SW480 (cell line): ENCODE results near the gene AMBRA1.

Experiments used
- DNase-seq: peaks from one replicate; pipeline ENCODE4 v3.0.0-alpha.2; 2016; ENCODE audit warnings: low spot score

AMBRA1 gene

DNA sequence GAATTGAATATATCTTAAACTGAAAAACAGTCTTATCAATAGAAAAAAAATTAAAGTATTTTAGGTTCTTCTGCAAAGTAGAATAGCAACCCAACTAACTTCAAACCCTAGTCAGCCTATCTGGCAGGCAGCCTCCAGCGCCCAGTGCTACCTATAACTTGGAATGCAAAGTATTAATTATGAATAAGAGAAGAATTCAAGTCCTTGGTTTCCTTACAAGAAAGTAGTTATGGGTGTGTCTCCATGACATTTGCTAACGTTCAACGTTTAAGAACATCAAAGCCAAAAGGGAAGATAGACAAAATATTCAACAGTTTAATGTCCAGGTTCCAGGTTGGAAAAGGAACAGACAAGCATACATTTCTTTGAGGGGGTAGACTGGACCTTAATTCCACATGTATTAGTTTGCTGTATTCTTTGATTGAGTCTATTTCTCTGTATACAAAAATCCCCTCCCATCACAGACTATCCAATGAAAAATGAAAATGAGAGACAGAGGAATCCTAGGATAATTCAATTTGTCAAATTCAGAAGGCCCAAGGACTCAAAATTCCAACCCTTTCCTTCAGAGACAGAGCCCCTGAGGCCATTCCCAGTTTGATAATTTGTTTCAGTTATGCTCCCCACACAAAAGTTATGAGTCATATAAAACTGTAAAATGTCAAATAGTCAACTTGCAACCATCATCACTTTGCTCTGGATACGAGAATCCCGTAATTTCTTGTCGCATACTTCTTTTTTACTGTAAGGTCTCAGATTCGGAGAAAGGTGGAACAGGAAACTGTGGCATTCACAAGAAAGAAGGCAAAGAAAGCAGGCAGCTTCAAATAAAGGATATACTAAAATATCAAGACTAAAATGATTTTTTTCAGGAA is 118.5 kb downstream of the AMBRA1 start:
- no peak for DNase-seq

DNA sequence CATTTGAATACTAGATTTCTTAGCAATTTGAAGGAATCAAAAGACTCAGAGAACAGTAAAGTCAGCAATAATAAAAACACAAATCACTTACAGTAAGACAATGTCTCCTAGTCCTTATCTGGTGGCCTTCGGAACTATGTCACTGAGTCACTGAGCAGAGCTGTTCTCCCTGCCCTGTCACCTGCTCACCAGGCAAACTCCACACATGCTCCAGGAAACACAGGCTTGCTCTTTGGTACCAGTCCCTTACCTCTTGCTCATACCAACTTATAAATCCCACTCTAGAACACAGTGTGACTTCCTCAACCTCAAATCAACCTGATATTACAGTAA is 121.2 kb downstream of the AMBRA1 start:
- DNase-seq = no peak

DNA sequence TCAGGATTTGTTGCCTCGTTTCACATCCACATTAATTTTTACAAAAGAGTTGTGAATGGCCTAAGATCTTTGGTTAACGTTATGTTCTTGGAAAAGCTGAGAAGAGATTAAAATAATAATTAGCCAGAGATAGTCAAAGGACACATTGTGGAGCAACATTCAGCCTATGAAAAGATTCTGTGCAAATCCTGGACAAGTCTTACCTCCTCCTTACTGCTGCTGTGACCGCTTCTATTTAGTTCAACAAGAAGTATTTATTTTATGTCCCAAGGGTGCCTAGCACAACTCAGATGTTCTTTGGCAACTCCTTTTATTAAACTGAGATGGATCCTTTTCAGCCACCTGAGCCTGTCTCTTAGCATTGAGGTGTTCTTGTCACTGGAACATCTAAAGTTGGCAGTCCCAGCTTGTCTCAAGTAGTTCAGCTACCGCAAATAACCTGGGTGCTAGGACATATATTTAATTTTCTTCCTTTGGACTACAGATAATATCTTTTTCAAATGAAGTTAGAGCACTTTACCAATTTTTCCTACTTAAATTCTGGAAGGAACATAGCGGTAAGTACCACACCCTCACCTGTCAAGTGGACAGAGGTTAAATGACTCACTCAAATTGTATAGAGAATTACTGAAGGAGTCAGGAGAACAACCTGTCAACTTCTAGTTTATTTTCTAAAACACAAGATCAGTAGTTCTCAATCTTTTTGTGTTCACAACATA is 121.7 kb downstream of the AMBRA1 start:
- no peak for DNase-seq

DNA sequence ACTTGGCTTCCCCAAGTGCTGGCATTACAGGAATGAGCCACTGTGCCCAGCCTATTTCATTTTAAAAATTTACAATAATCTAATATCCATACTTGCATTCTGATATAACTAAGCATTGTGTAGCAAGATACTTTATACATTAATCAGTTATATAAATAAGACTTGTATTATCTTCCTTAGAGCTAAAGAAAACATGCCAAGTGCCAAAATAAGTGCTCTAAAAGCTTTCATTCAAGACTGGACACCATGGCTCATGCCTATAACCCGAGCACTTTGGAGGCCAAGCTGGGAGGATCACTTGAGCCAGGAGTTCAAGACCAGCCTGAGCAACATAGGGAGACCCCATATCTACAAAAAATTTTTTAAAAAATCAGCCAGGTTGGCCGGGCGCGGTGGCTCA is 123.9 kb downstream of the AMBRA1 start:
- no peak for DNase-seq

- DNase-seq = no peak
Measured at GRCh38 chr11:46465683-46466082, 128.1 kb downstream of the AMBRA1 start.

DNA sequence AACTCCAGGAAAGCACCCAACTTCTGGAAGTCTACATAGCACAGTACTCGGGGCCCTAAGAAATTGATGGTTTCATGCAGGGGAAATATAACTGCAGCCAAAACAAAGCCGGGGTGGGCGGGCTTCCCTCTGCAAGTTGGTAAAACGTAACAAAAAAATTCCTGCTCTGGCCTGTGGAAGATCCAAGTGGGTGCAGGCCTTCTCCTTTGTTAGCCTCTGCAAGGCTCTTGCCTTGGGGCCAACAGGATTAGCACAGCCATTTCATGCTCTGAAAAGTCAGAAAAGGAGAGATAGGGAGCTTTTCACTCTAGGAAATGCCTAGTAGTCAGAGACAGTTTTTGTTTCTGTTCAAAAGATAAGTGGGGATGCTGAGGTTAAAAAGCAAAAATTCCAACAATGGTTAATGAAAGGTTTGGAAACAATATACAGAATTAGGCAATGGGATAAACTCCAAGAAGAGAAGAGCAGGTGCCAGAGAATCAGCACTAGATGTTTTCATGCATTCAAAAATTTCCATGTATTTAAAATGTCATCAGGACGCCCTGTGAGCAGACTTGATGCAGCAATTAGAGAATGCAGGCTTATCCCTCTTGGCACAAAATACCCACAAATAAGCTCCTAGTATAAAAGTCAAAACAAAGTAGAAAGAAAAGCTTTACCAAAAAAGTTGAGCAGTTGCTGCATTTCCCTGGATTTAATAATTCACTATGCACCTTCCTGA is 130.0 kb downstream of the AMBRA1 start:
- no peak for DNase-seq

DNA sequence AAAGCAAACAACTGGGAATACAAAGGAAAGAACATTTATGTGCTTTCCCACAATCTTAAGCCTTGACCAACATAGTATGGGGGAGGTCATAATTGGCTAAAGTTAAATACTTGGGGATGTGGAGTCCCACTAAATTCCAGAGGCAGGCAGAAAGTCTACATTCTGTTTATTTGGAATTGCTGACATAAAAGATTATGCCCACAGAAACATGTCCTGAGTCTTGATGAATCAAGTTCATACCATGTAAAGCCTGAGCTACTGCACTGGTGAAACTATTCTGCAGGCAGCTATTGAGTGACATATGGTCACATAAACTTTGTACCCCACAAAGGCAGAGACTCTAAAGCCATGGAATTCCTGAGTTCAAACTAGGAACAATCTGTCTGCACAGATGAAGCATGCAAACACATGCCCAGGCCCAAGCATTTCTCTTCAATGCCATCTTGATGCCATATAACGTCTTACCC is 132.3 kb downstream of the AMBRA1 start:
- DNase-seq = no peak

- DNase-seq = no peak
Measured at GRCh38 chr11:46458491-46458890, 135.3 kb downstream of the AMBRA1 start.

DNA sequence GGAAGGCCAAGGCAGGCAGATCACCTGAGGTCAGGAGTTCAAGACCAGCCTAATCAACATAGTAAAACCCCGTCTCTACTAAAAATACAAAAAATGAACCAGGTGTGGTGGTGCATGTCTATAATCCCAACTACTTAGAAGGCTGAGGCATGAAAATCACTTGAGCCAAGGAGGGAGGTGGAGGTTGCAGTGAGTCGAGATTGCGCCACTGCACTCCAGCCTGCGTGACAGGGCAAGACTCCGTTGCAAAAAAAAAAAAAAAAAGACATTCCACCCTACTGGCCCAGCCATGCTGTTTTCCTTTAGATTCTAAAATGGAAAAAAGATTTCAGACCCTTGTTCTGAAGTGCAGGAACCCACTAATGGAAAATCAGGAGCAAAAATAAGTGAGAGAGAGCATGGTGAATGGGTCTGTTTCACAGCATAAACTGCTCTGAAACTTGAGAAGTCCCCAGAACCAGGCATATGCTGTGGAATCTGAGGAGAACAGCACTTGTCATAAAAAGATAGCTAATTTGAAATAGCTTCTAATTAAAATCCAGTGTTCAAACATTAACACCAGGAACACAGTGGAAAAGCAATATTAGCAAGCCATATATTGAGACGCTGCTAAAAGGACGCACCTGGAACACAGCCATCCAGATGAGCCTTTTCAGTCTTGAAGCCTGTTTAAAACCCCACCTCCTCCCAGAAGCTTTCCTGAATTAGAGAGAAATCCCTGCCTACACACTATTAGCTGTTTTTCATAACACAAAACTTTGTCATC is 136.0 kb downstream of the AMBRA1 start:
- no peak for DNase-seq

GRCh38 chr11:46457021-46457420 is 136.8 kb downstream of the AMBRA1 start:
- no peak for DNase-seq

DNA sequence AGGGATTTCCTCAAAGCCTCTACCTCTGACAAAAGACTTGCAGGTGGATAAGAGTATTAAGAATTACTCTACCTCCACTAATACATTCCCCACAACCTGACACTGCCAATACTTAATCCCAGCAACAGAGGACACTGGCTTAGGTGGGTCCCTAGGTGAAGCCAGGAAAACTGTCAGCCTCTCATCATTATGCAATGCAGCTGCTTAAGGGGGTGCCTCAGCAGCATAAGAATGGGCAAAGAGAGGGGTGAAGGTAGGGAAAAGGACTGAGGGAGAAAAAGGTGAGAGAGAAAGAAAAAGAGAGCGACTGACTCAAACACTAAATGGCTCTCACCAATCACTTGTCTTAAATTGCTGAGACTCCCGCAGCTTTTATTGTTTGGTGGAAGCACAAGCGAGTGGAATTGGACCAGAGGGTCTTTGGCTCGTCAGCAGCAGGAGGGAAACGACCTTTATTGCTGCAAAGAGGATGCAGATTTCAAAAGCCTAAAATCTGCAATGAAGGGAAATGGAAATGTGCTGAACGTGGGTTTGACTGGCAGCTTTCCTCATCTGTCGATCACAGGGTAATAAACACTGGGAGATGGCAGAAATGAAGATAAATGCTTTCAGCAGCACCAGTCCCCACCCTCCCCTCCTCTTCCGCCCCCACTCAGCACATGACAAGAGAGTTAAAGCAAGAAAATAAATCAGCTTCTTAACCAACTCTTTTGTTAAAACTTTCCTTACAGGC is 137.4 kb downstream of the AMBRA1 start:
- DNase-seq = no peak

DNA sequence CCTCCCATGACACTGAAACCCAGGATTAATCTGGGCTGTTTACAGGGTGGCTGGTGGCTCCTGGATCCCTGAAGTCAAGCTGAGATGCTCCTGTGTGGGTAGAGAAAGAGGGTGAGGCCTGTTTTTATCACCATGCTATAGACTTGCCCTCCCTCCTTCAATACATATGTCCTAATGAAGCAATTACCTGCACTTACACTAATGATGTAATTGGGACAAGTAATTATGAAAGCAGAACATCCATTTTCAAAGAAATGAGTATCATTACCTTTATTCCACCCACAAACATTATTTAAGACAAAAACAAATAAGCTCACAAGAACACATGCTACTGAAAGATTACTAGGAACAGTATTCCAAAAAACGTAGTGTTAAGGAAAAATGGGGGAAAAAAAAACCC is 138.0 kb downstream of the AMBRA1 start:
- no peak for DNase-seq

DNA sequence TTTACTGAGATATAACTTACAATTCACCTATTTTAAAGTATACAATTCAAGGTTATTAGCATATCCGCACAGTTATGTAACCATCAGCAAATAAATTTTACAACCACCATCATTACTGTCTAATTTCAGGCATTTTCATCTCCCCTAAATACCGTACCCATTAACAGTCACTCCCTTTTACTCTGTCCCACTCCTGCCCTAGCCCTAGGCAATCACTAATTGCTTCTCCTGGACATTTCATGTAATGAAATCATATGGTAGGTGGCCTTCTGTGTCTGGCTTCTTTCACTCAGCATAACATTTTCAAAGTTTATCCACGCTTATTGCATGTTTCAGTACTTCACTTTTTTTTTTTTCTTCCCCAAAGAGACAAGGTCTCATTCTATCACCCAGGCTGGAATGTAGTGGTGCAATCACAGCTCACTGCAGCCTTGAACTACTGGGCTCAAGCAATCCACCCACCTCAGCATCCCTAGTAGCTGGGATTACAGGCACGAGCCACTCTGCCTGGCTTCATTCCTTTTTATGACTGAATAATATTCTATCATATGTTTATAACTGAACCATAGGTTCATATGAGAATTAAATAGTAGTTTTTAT is 140.8 kb downstream of the AMBRA1 start:
- DNase-seq = no peak

DNA sequence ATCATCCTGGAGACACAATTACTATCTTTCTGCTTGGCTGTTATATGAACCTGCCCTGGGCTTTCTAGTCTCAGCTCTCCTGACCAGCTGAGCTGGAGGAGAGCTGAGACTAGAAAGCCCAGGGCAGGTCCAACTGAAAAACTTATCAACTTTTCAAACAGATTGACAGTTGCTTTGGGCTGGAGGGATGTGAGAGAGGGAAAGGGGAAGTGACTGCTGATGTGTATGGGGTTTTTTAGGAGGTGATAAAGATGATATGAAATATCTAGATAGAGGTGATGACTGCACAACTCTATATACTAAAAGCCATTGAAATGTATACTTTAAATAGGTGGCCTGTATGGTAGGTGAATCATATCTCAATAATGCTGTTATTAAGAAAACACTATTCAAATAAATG is 142.1 kb downstream of the AMBRA1 start:
- DNase-seq = no peak

- no peak for DNase-seq
Measured at GRCh38 chr11:46450846-46451477, 142.9 kb downstream of the AMBRA1 start.

- DNase-seq = no peak
Measured at GRCh38 chr11:46447544-46447943, 146.3 kb downstream of the AMBRA1 start.

GRCh38 chr11:46445920-46446771 is 147.7 kb downstream of the AMBRA1 start:
- DNase-seq = no peak

GRCh38 chr11:46445192-46445919 is 148.5 kb downstream of the AMBRA1 start:
- DNase-seq = no peak

GRCh38 chr11:46444305-46444704 is 149.5 kb downstream of the AMBRA1 start:
- no peak for DNase-seq
